ENCODE data around the gene LHX3. TPM values are rescaled to one million over a fixed set of nuclear protein-coding genes. Genes with fewer than 3 reads are reported as not detected.

The LHX3 gene
- total RNA-seq, 1 experiment from 2014 or later, result 0.22 TPM

DNA sequence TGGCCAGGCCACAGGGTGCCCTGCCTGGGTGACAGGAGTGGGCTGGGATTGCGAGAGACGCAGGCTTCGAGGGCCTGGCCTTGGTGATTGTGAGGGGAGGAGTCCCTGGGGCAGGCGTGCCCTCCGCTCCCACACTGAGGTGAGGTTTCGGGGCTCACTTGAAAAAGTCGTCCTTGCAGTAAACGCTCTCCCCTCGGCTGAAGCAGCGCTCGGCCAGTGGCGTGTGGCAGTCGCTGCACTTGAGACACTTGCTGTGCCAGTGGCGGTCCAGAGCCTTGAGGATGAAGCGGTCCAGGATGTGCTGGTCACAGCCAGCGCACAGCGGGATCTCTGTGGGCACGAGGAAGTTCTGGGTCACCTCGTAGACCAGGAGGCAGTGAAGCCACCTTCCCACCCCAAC lies 4.5 kb downstream of the LHX3 start:
- Histone ChIP-seq H3K27me3 (ENCODE audit: insufficient read depth, low read depth) (peaks cover 8% of the 10 kb centered on the region; the same call in 1 of the 2 replicates), H3K27ac (no peak overlapping the region), H3K4me1 (replicated peaks; ENCODE audit: insufficient read depth) (peaks cover 12% of the 10 kb centered on the region), H4K20me1 (ENCODE audit: insufficient read depth) (peaks cover 1% of the 10 kb centered on the region; the same call in 1 of the 2 replicates), H3K79me2 (ENCODE audit: low read depth) (no peaks in the 10 kb centered on the region), H3K36me3 (ENCODE audit: low read depth) (no peaks in the 10 kb centered on the region), H3K4me3 (no peak overlapping the region), H3K4me2 (no peak overlapping the region), H2AFZ (no peak overlapping the region), H3K9me2 (ENCODE audit: insufficient read depth) (no peaks in the 10 kb centered on the region), H3F3A (ENCODE audit: insufficient read depth, low read depth) (no peaks in the 10 kb centered on the region), H3K9me3 (ENCODE audit: insufficient read depth, low read depth) (no peaks in the 10 kb centered on the region)
- ChIA-PET POLR2A (ENCODE audit: unreplicated experiment) (no interaction called here), CTCF (no interaction called here)
- intact Hi-C loops (cut with micrococcal nuclease; ENCODE audit: unreplicated experiment), result no loop called here
- DNase-seq, result no peak
- TF ChIP-seq, protein P1, sequence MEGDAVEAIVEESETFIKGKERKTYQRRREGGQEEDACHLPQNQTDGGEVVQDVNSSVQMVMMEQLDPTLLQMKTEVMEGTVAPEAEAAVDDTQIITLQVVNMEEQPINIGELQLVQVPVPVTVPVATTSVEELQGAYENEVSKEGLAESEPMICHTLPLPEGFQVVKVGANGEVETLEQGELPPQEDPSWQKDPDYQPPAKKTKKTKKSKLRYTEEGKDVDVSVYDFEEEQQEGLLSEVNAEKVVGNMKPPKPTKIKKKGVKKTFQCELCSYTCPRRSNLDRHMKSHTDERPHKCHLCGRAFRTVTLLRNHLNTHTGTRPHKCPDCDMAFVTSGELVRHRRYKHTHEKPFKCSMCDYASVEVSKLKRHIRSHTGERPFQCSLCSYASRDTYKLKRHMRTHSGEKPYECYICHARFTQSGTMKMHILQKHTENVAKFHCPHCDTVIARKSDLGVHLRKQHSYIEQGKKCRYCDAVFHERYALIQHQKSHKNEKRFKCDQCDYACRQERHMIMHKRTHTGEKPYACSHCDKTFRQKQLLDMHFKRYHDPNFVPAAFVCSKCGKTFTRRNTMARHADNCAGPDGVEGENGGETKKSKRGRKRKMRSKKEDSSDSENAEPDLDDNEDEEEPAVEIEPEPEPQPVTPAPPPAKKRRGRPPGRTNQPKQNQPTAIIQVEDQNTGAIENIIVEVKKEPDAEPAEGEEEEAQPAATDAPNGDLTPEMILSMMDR (conservative IDR thresholded peaks at IDR 0.05), result no peak
- no peak for TF ChIP-seq EZH2 (IDR thresholded peaks at IDR 0.05; ENCODE audit: low read depth)
- BruUV-seq (replicated peaks), result no TSS peak

DNA sequence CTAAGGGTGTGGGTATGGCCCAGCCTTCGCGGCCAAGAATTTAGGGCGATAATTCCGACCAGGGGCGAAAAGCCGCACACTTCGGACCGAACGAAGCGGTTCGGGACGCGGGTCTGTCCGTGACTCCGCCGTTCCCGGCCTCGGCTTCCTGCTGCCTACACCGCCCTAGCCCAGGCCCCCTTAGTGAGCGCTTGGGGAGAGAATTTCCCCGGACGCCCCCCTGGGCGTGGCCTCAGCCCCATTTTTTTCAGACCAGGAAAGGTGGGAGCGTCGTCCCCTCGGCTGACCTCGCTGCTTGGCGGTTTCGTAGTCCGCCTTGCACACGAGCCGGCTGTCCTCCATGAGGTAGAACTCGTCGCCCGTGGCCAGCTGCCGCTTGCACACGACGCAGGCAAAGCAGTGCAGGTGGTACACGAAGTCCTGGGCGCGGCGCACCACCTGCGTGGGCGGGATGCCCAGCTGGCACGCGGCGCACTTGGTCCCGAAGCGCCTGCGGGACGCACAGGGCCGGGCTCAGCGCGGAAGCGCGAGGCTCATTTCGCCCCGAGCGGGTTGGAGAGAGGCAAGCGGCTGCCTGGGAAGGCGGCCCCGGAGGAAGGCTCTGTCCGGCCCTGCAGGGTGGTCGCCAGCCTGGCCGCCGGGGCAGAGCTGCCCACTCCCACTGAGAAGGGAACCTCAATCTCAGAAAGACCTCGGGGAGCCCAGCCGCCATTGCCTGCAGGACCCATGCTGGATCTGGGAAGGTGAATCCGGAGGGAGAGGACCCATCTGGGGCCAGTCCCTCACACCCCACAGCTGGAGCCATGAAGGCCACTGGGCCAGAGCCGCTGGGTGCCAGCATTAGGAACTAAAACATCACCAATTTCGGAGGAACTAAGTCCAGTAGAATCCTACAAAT lies 5.3 kb downstream of the LHX3 start:
- H3K9me2 ChIP-seq (ENCODE audit: insufficient read depth), result no peaks in the 10 kb centered on the region
- no peaks in the 10 kb centered on the region for H3K36me3 ChIP-seq (ENCODE audit: low read depth)
- no peaks in the 10 kb centered on the region for H3K79me2 ChIP-seq (ENCODE audit: low read depth)
- H3K4me3 ChIP-seq, result no peak overlapping the region
- intact Hi-C loops (cut with micrococcal nuclease; ENCODE audit: unreplicated experiment), result no loop called here
- H3K4me1 ChIP-seq (replicated peaks; ENCODE audit: insufficient read depth), result peaks cover 12% of the 10 kb centered on the region
- DNase-seq, result no peak
- no peak overlapping the region for H2AFZ ChIP-seq
- no peak overlapping the region for H3K27ac ChIP-seq
- ChIA-PET CTCF (no interaction called here), POLR2A (ENCODE audit: unreplicated experiment) (no interaction called here)
- no peaks in the 10 kb centered on the region for H3F3A ChIP-seq (ENCODE audit: insufficient read depth, low read depth)
- H3K9me3 ChIP-seq (ENCODE audit: insufficient read depth, low read depth), result no peaks in the 10 kb centered on the region
- BruUV-seq (replicated peaks), result no TSS peak
- TF ChIP-seq EZH2 (IDR thresholded peaks at IDR 0.05; ENCODE audit: low read depth), result no peak
- TF ChIP-seq, protein P1 (conservative IDR thresholded peaks at IDR 0.05), result no peak
- H3K4me2 ChIP-seq, result no peak overlapping the region
- H3K27me3 ChIP-seq (ENCODE audit: insufficient read depth, low read depth), result peaks cover 16% of the 10 kb centered on the region; the same call in 1 of the 2 replicates
- H4K20me1 ChIP-seq (ENCODE audit: insufficient read depth), result no peaks in the 10 kb centered on the region

DNA sequence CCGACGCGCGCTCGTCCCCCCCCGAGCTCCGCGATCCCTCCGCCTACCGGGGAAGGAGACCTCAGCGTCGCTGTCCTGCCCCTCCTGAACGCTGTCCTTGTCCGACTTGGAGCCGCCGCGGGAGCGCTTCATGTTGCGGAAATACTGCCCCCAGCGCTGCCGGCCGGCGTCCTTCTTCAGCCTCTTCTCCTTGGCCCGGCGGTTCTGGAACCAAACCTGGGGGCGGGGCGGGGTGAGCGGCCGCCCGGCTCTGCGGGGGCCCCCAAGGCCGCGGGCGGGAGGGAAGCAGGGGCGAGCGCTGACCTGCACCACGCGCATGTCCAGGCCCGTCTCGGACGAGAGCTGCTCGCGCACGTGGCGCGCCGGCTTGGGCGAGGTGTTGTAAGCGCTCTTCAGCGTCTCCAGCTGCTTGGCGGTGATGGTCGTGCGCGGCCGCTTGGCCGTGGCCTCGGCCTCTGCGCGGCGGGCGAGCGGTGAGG lies 6.3 kb downstream of the LHX3 start:
- POLR2A ChIA-PET (ENCODE audit: unreplicated experiment), result no interaction called here
- Histone ChIP-seq H3K9me2 (ENCODE audit: insufficient read depth) (no peaks in the 10 kb centered on the region), H3K4me2 (no peak overlapping the region), H3K79me2 (ENCODE audit: low read depth) (no peaks in the 10 kb centered on the region), H2AFZ (no peak overlapping the region), H3K4me1 (replicated peaks; ENCODE audit: insufficient read depth) (peaks cover 12% of the 10 kb centered on the region), H3F3A (ENCODE audit: insufficient read depth, low read depth) (no peaks in the 10 kb centered on the region), H3K36me3 (ENCODE audit: low read depth) (no peaks in the 10 kb centered on the region), H3K4me3 (no peak overlapping the region), H4K20me1 (ENCODE audit: insufficient read depth) (no peaks in the 10 kb centered on the region), H3K9me3 (ENCODE audit: insufficient read depth, low read depth) (no peaks in the 10 kb centered on the region), H3K27ac (no peak overlapping the region), H3K27me3 (ENCODE audit: insufficient read depth, low read depth) (peaks cover 16% of the 10 kb centered on the region; the same call in 1 of the 2 replicates)
- no peak for TF ChIP-seq EZH2 (IDR thresholded peaks at IDR 0.05; ENCODE audit: low read depth)
- TF ChIP-seq, protein P1 (conservative IDR thresholded peaks at IDR 0.05), result no peak
- intact Hi-C loops (cut with micrococcal nuclease; ENCODE audit: unreplicated experiment), result no loop called here
- no TSS peak for BruUV-seq (replicated peaks)
- CTCF ChIA-PET, result no interaction called here
- DNase-seq, result no peak

Data from PC-9 (cell line).